ENCODE measurements around the gene DYDC2. TPM values are rescaled to one million over a fixed set of nuclear protein-coding genes. Genes with fewer than 3 reads are reported as not detected.

The DYDC2 gene
- total and polyA plus RNA-seq, 9 of the 15 experiments (the other 6 are each of a cell fraction or from before 2014, with no cell fraction given) = 0.06 to 0.34 (median 0.15) TPM; not detected in 5

- H3K4me1 ChIP-seq (replicated peaks in 1 of 2; ENCODE audit: control insufficient read depth in 2 of 2, insufficient read depth in 2 of 2, low read length in 2 of 2) = peaks cover 0 to 6% of the 10 kb centered on the region in 2 experiments; a peak in 2 of 5 replicates
- no peaks in the 10 kb centered on the region for H3K9me1 ChIP-seq (ENCODE audit: control insufficient read depth, insufficient read depth, low read length)
- in situ Hi-C loops (cut with MboI) = no loop called here
Observed at GRCh38 chr10:80313523-80313922, 43.1 kb upstream of the DYDC2 start.

DNA sequence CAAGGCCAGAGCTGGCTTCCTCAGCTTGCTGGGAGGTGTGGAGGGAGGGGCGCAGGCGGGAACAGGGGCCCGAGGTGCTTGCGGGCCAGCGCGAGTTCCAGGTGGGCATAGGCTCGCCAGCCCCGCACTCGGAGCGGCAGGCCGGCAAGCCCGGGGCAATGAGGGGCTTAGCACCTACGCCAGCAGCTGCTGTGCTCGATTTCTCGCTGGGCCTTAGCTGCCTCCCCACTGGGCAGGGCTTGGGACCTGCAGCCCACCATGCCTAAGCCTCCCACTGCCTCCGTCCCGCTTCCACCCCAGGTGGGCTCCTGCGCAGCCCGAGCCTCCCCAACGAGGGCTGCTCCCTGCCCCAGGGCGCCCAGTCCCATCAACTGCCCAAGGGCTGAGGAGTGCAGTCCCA is 41.2 kb upstream of the DYDC2 start:
- ATAC-seq = peak; percentile 14; the same call in 1 of the 3 replicates
- no TSS peak for BruUV-seq (replicated peaks)
- 23% methylated on average over 18 of the region's 21 CpGs for WGBS (ENCODE audit: insufficient coverage, low coverage, missing lambda C conversion rate)
- no peak for TF ChIP-seq DACH1 (IDR thresholded peaks at IDR 0.05; ENCODE audit: partially characterized antibody)
- TF ChIP-seq ZNF280B (CRISPR knock-in tag; IDR thresholded peaks at IDR 0.05) = no peak
- TF ChIP-seq, protein P1, sequence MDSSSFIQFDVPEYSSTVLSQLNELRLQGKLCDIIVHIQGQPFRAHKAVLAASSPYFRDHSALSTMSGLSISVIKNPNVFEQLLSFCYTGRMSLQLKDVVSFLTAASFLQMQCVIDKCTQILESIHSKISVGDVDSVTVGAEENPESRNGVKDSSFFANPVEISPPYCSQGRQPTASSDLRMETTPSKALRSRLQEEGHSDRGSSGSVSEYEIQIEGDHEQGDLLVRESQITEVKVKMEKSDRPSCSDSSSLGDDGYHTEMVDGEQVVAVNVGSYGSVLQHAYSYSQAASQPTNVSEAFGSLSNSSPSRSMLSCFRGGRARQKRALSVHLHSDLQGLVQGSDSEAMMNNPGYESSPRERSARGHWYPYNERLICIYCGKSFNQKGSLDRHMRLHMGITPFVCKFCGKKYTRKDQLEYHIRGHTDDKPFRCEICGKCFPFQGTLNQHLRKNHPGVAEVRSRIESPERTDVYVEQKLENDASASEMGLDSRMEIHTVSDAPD (CRISPR knock-in tag; IDR thresholded peaks at IDR 0.05) = no peak

More at GRCh38 chr10:80313523-80313922, 43.1 kb upstream of the DYDC2 start:
- Histone ChIP-seq H3K9me3 (replicated peaks; ENCODE audit: control insufficient read depth, insufficient read depth, low read depth, low read length) (no peaks in the 10 kb centered on the region), H3K27ac (ENCODE audit: extremely low read depth, low read depth, low read length) (no peak overlapping the region), H4K20me1 (replicated peaks; ENCODE audit: control insufficient read depth, insufficient read depth, low read length) (no peaks in the 10 kb centered on the region), H3K4me2 (ENCODE audit: insufficient read depth, low read length) (no peak overlapping the region), H3K36me3 (ENCODE audit: control insufficient read depth, insufficient read depth, low read length) (no peaks in the 10 kb centered on the region), H3K9ac (ENCODE audit: insufficient read depth in 1 of 2, low read depth in 2 of 2, low read length in 2 of 2) (no peak overlapping the region), H2AFZ (ENCODE audit: low read depth, low read length) (no peak overlapping the region), H3K27me3 (ENCODE audit: control insufficient read depth in 2 of 2, insufficient read depth in 2 of 2, low read length in 2 of 2) (no peaks in the 10 kb centered on the region), H3K79me2 (ENCODE audit: control insufficient read depth, insufficient read depth, low read length) (no peaks in the 10 kb centered on the region), H3K4me3 (no peak overlapping the region)
- ChIA-PET CTCF (ENCODE audit: low intra/inter-chr PET ratio) (no interaction called here), POLR2A (interaction anchor here (0.6 to 1.2 kb wide), 2 partner anchors 10 to 153 kb away, joined by 3 to 4 read pairs; no protein-coding TSS in a partner anchor)
- BruUV-seq (replicated peaks) = no TSS peak
- peak; percentile 78 for ATAC-seq
- TF ChIP-seq ZNF23 (CRISPR knock-in tag; IDR thresholded peaks at IDR 0.05) = no peak
- TF ChIP-seq RBM25 (IDR thresholded peaks at IDR 0.05; ENCODE audit: low read depth, low read length, severe bottlenecking) = peak; percentile 12
- TF ChIP-seq CHD2 (IDR thresholded peaks at IDR 0.05; ENCODE audit: low read depth, low read length) = peak; percentile 93
- FAIRE-seq = no peak
- intact Hi-C loops (cut with micrococcal nuclease) = no loop called here
- WGBS (ENCODE audit: insufficient coverage, low coverage, missing lambda C conversion rate) = 2% methylated on average over 5 of the region's 5 CpGs
- DNase-seq (ENCODE audit: extremely low read depth in 1 of 4, low spot score in 3 of 4) = peak in 1 of 4 experiments; percentile 32

More for the DNA sequence above, 41.2 kb upstream of the DYDC2 start:
- Histone ChIP-seq H3K27me3 (ENCODE audit: control insufficient read depth in 2 of 2, insufficient read depth in 2 of 2, low read length in 2 of 2) (peaks cover 3 to 7% of the 10 kb centered on the region in 2 experiments; a peak in 1 of 5 replicates), H3K9ac (ENCODE audit: insufficient read depth in 1 of 2, low read depth in 2 of 2, low read length in 2 of 2) (no peak overlapping the region), H3K9me3 (replicated peaks; ENCODE audit: control insufficient read depth, insufficient read depth, low read depth, low read length) (no peaks in the 10 kb centered on the region), H4K20me1 (replicated peaks; ENCODE audit: control insufficient read depth, insufficient read depth, low read length) (no peaks in the 10 kb centered on the region), H3K79me2 (ENCODE audit: control insufficient read depth, insufficient read depth, low read length) (no peaks in the 10 kb centered on the region), H3K4me2 (ENCODE audit: insufficient read depth, low read length) (no peak overlapping the region), H2AFZ (ENCODE audit: low read depth, low read length) (0 out of 2 replicates have a peak overlapping the region, but pooled peaks have one; percentile 9), H3K36me3 (ENCODE audit: control insufficient read depth, insufficient read depth, low read length) (no peaks in the 10 kb centered on the region), H3K4me1 (replicated peaks in 1 of 2; ENCODE audit: control insufficient read depth in 2 of 2, insufficient read depth in 2 of 2, low read length in 2 of 2) (peaks cover 0 to 6% of the 10 kb centered on the region in 2 experiments; a peak in 2 of 5 replicates), H3K4me3 (no peak overlapping the region), H3K9me1 (ENCODE audit: control insufficient read depth, insufficient read depth, low read length) (no peaks in the 10 kb centered on the region), H3K27ac (ENCODE audit: extremely low read depth, low read depth, low read length) (no peak overlapping the region)
- intact Hi-C loops (cut with micrococcal nuclease) (no loop called here), in situ Hi-C loops (cut with MboI) (no loop called here)
- ChIA-PET POLR2A (interaction anchor here (0.6 to 1.5 kb wide), 2 partner anchors 13 to 29 kb away, joined by 3 read pairs; no protein-coding TSS in a partner anchor), CTCF (ENCODE audit: low intra/inter-chr PET ratio) (no interaction called here)
- FAIRE-seq (no peak), DNase-seq (ENCODE audit: extremely low read depth in 1 of 4, low spot score in 3 of 4) (no peak)
